Activated T-helper 2 cell treated with anti-CD3 and anti-CD28 coated beads, Interferon-gamma antibody, Interleukin-2, Interleukin-4, amounts not matched to agents 10 μg/mL and 5 μg/mL and 100 μg/mL, durations not matched to agents 14 hours and 24 hours and 36 hours (primary cell): ENCODE measurements around the gene ANKS1A. TPM values are rescaled to one million over a fixed set of nuclear protein-coding genes. Genes with fewer than 3 reads are reported as not detected.

Source experiments
- DNase-seq: peaks from one replicate; pipeline ENCODE4 v3.0.0; 2021; ENCODE audit warnings: low spot score
- H3K27ac Mint-ChIP-seq: one replicate; pipeline ENCODE4 v1.8.0; 2021; ENCODE audit warnings: mixed read lengths
- H3K27me3 Mint-ChIP-seq: one replicate; pipeline ENCODE4 v1.8.0; 2021; ENCODE audit warnings: low read depth, mixed read lengths
- H3K36me3 Mint-ChIP-seq: one replicate; pipeline ENCODE4 v1.8.0; 2021; ENCODE audit warnings: low read depth, mixed read lengths
- H3K4me1 Mint-ChIP-seq: one replicate; pipeline ENCODE4 v1.8.0; 2021; ENCODE audit warnings: low read depth, mixed read lengths
- H3K4me3 Mint-ChIP-seq: one replicate; pipeline ENCODE4 v1.8.0; 2021; ENCODE audit warnings: low read depth, mild to moderate bottlenecking, moderate library complexity, mixed read lengths
- H3K9me3 Mint-ChIP-seq: one replicate; pipeline ENCODE4 v1.8.0; 2021; ENCODE audit warnings: mixed read lengths
- intact Hi-C: fragments of 100-400 bp; cut with micrococcal nuclease; formaldehyde crosslinking; loops from one replicate; pipeline ENCODE4 v1.15.1; 2023
- total RNA-seq: library from RNA; stranded (reverse); gene quantifications from 2 replicates; pipeline ENCODE4 v1.2.3, GENCODE V29; 2022

The ANKS1A gene
- total RNA-seq, 1 donor from 2014 or later: 7.3 TPM

- peaks cover 4% of the 10 kb centered on the region for H3K4me1 Mint-ChIP-seq
- H3K36me3 Mint-ChIP-seq: no peaks in the 10 kb centered on the region
- no peak for DNase-seq
- H3K4me3 Mint-ChIP-seq: no peak overlapping the region
- H3K27me3 Mint-ChIP-seq: no peaks in the 10 kb centered on the region
- no peaks in the 10 kb centered on the region for H3K9me3 Mint-ChIP-seq
- H3K27ac Mint-ChIP-seq: no peak overlapping the region
- intact Hi-C loops: no loop called here
These were observed 168.6 kb downstream of the ANKS1A start for GRCh38 chr6:35057449-35058357.

GRCh38 chr6:35058358-35058675, 169.3 kb downstream of the ANKS1A start:
- no peaks in the 10 kb centered on the region for H3K36me3 Mint-ChIP-seq
- H3K4me1 Mint-ChIP-seq: peaks cover 9% of the 10 kb centered on the region
- no peak overlapping the region for H3K27ac Mint-ChIP-seq
- intact Hi-C loops: no loop called here
- no peak for DNase-seq
- no peak overlapping the region for H3K4me3 Mint-ChIP-seq
- H3K9me3 Mint-ChIP-seq: no peaks in the 10 kb centered on the region
- no peaks in the 10 kb centered on the region for H3K27me3 Mint-ChIP-seq

GRCh38 chr6:35058865-35059522, 169.9 kb downstream of the ANKS1A start:
- Mint-ChIP-seq H3K27ac (no peak overlapping the region), H3K4me3 (no peak overlapping the region), H3K4me1 (peaks cover 10% of the 10 kb centered on the region), H3K27me3 (no peaks in the 10 kb centered on the region), H3K9me3 (no peaks in the 10 kb centered on the region), H3K36me3 (no peaks in the 10 kb centered on the region)
- no peak for DNase-seq
- intact Hi-C loops: no loop called here

- no peak overlapping the region for H3K27ac Mint-ChIP-seq
- no peak for DNase-seq
- no peaks in the 10 kb centered on the region for H3K9me3 Mint-ChIP-seq
- no peak overlapping the region for H3K4me3 Mint-ChIP-seq
- H3K36me3 Mint-ChIP-seq: no peaks in the 10 kb centered on the region
- H3K27me3 Mint-ChIP-seq: no peaks in the 10 kb centered on the region
- peaks cover 10% of the 10 kb centered on the region for H3K4me1 Mint-ChIP-seq
- intact Hi-C loops: no loop called here
These were observed 170.7 kb downstream of the ANKS1A start for GRCh38 chr6:35059596-35060345.

GRCh38 chr6:35061102-35061615, 172.1 kb downstream of the ANKS1A start:
- DNase-seq: no peak
- H3K4me3 Mint-ChIP-seq: no peak overlapping the region
- H3K27ac Mint-ChIP-seq: no peak overlapping the region
- H3K36me3 Mint-ChIP-seq: no peaks in the 10 kb centered on the region
- no peaks in the 10 kb centered on the region for H3K27me3 Mint-ChIP-seq
- intact Hi-C loops: no loop called here
- H3K4me1 Mint-ChIP-seq: peaks cover 10% of the 10 kb centered on the region
- no peaks in the 10 kb centered on the region for H3K9me3 Mint-ChIP-seq

GRCh38 chr6:35061651-35062410, 172.8 kb downstream of the ANKS1A start:
- H3K27ac Mint-ChIP-seq: no peak overlapping the region
- DNase-seq: no peak
- H3K36me3 Mint-ChIP-seq: no peaks in the 10 kb centered on the region
- no peaks in the 10 kb centered on the region for H3K9me3 Mint-ChIP-seq
- intact Hi-C loops: no loop called here
- no peaks in the 10 kb centered on the region for H3K27me3 Mint-ChIP-seq
- peaks cover 10% of the 10 kb centered on the region for H3K4me1 Mint-ChIP-seq
- no peak overlapping the region for H3K4me3 Mint-ChIP-seq

- no peaks in the 10 kb centered on the region for H3K27me3 Mint-ChIP-seq
- H3K4me1 Mint-ChIP-seq: peaks cover 10% of the 10 kb centered on the region
- no peak overlapping the region for H3K27ac Mint-ChIP-seq
- no peak for DNase-seq
- intact Hi-C loops: no loop called here
- no peaks in the 10 kb centered on the region for H3K36me3 Mint-ChIP-seq
- H3K4me3 Mint-ChIP-seq: no peak overlapping the region
- H3K9me3 Mint-ChIP-seq: no peaks in the 10 kb centered on the region
These were observed 173.9 kb downstream of the ANKS1A start for GRCh38 chr6:35062676-35063574.

- H3K9me3 Mint-ChIP-seq: no peaks in the 10 kb centered on the region
- no peak overlapping the region for H3K27ac Mint-ChIP-seq
- DNase-seq: no peak
- H3K36me3 Mint-ChIP-seq: no peaks in the 10 kb centered on the region
- no peak overlapping the region for H3K4me3 Mint-ChIP-seq
- intact Hi-C loops: no loop called here
- no peaks in the 10 kb centered on the region for H3K27me3 Mint-ChIP-seq
- peaks cover 8% of the 10 kb centered on the region for H3K4me1 Mint-ChIP-seq
These were observed 174.7 kb downstream of the ANKS1A start for GRCh38 chr6:35063701-35064280.

GRCh38 chr6:35064290-35064689, 175.2 kb downstream of the ANKS1A start:
- DNase-seq: no peak
- no peaks in the 10 kb centered on the region for H3K9me3 Mint-ChIP-seq
- H3K27ac Mint-ChIP-seq: no peak overlapping the region
- no peaks in the 10 kb centered on the region for H3K36me3 Mint-ChIP-seq
- peaks cover 8% of the 10 kb centered on the region for H3K4me1 Mint-ChIP-seq
- H3K27me3 Mint-ChIP-seq: no peaks in the 10 kb centered on the region
- no peak overlapping the region for H3K4me3 Mint-ChIP-seq
- intact Hi-C loops: no loop called here

- DNase-seq: no peak
- intact Hi-C loops: no loop called here
- Mint-ChIP-seq H3K9me3 (no peaks in the 10 kb centered on the region), H3K4me3 (no peak overlapping the region), H3K36me3 (no peaks in the 10 kb centered on the region), H3K27me3 (no peaks in the 10 kb centered on the region), H3K27ac (no peak overlapping the region), H3K4me1 (peaks cover 8% of the 10 kb centered on the region)
These were observed 175.8 kb downstream of the ANKS1A start for GRCh38 chr6:35064757-35065440.

- H3K27me3 Mint-ChIP-seq: no peaks in the 10 kb centered on the region
- no peak overlapping the region for H3K27ac Mint-ChIP-seq
- no peak for DNase-seq
- intact Hi-C loops: no loop called here
- H3K4me3 Mint-ChIP-seq: no peak overlapping the region
- no peaks in the 10 kb centered on the region for H3K9me3 Mint-ChIP-seq
- peaks cover 8% of the 10 kb centered on the region for H3K4me1 Mint-ChIP-seq
- H3K36me3 Mint-ChIP-seq: no peaks in the 10 kb centered on the region
These were observed 176.4 kb downstream of the ANKS1A start for GRCh38 chr6:35065441-35065800.
